Suprapubic skin (tissue), 3 donors: ENCODE results near the gene CMTM1.

Experiments
- EP300 ChIP-seq: sonication (generic); formaldehyde crosslinking; IDR thresholded peaks from one replicate; pipeline ENCODE4 v1.6.1; 2017; ENCODE audit warnings: antibody characterized with exemption
- POLR2A ChIP-seq, 2 donors: fragments of 450-650 bp; IDR thresholded peaks; one replicate each; pipeline ENCODE4 v1.6.1; 2017; ENCODE audit warnings: antibody characterized with exemption in 2 of 2, mild to moderate bottlenecking in 2 of 2, moderate library complexity in 2 of 2
- TF ChIP-seq, protein P1 (sequence below), 2 donors: fragments of 200-600 bp in 1 of 2; fragments of 450-650 bp in 1 of 2; sonication (generic) in 1 of 2; IDR thresholded peaks; one replicate each; pipeline ENCODE4 v1.5.1; 2016 to 2019; ENCODE audit warnings: antibody characterized with exemption in 2 of 2, mild to moderate bottlenecking in 1 of 2, moderate library complexity in 1 of 2

GRCh38 chr16:66521951-66522771 lies 44.1 kb upstream of the CMTM1 start:
- TF ChIP-seq, protein P1, sequence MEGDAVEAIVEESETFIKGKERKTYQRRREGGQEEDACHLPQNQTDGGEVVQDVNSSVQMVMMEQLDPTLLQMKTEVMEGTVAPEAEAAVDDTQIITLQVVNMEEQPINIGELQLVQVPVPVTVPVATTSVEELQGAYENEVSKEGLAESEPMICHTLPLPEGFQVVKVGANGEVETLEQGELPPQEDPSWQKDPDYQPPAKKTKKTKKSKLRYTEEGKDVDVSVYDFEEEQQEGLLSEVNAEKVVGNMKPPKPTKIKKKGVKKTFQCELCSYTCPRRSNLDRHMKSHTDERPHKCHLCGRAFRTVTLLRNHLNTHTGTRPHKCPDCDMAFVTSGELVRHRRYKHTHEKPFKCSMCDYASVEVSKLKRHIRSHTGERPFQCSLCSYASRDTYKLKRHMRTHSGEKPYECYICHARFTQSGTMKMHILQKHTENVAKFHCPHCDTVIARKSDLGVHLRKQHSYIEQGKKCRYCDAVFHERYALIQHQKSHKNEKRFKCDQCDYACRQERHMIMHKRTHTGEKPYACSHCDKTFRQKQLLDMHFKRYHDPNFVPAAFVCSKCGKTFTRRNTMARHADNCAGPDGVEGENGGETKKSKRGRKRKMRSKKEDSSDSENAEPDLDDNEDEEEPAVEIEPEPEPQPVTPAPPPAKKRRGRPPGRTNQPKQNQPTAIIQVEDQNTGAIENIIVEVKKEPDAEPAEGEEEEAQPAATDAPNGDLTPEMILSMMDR (IDR thresholded peaks at IDR 0.05) = no peak
- TF ChIP-seq POLR2A (IDR thresholded peaks at IDR 0.05) = no peak
- no peak for TF ChIP-seq EP300
